Naive thymus-derived CD4-positive, alpha-beta T cell (primary cell): ENCODE measurements around the gene ZNF683. TPM values are rescaled to one million over a fixed set of nuclear protein-coding genes. Genes with fewer than 3 reads are reported as not detected.
A peak's percentile ranks its signal among the peaks of the same experiment; 100 is the strongest.
"Not testable (repeated sequence)": the region's sequence is repeated elsewhere in the genome, so short reads cannot be mapped to it uniquely, and the experiment has no call there.

Experiments used
- ATAC-seq: fragments of 150-1000 bp; cut with Tn5 transposase; 2 replicates; pipeline ENCODE4 v1.10.0; 2021; ENCODE audit warnings: mild to moderate bottlenecking, moderate library complexity
- CTCF ChIA-PET: fragments of 350-600 bp; sonication (Branson Sonifier 250); formaldehyde crosslinking; loops from one replicate; lab custom pipeline; 2021; ENCODE audit warnings: antibody characterized with exemption; lab: Charles Lee
- POLR2A ChIA-PET: fragments of 350-600 bp; sonication (Branson Sonifier 250); formaldehyde crosslinking; loops from one replicate; lab custom pipeline; 2021; ENCODE audit warnings: antibody characterized with exemption, inconsistent platforms; lab: Charles Lee
- DNase-seq, 9 donors: peaks; one replicate each; pipeline versions ENCODE4 v3.0.0 to v3.0.0-alpha.2; 2020 to 2022; ENCODE audit warnings: mixed read lengths in 1 of 9
- H3K27ac ChIP-seq: one replicate; pipeline ENCODE4 v1.7.0; 2013; ENCODE audit warnings: mild to moderate bottlenecking, low read depth, low read length, moderate library complexity
- H3K27me3 ChIP-seq, 2 donors: one replicate each; pipeline ENCODE4 v1.7.0; 2013; ENCODE audit warnings: low read length in 2 of 2, mild to moderate bottlenecking in 2 of 2, moderate library complexity in 2 of 2; ENCODE audit not compliant: control insufficient read depth in 2 of 2, insufficient read depth in 2 of 2
- H3K36me3 ChIP-seq, 3 experiments: 1 replicate in 2 of 3; 2 replicates in 1 of 3; pipeline ENCODE4 v1.7.0; 2013; ENCODE audit warnings: low read length in 3 of 3, mild to moderate bottlenecking in 3 of 3, moderate library complexity in 1 of 3; ENCODE audit not compliant: insufficient read depth in 3 of 3, control insufficient read depth in 2 of 3
- H3K4me1 ChIP-seq, 2 donors: one replicate each; pipeline ENCODE4 v1.7.0; 2013; ENCODE audit warnings: low read length in 2 of 2, mild to moderate bottlenecking in 2 of 2, moderate library complexity in 1 of 2; ENCODE audit not compliant: control insufficient read depth in 2 of 2, insufficient read depth in 2 of 2
- H3K4me3 ChIP-seq: 2 replicates; pipeline ENCODE4 v1.7.0; 2013; ENCODE audit warnings: mild to moderate bottlenecking, low read length
- H3K9me3 ChIP-seq, 3 experiments: 1 replicate in 2 of 3; 2 replicates in 1 of 3; pipeline ENCODE4 v1.7.0; 2013; ENCODE audit warnings: low read length in 3 of 3; ENCODE audit not compliant: control insufficient read depth in 2 of 3
- H3K27ac Mint-ChIP-seq, 9 donors: one replicate each; pipeline ENCODE4 v1.8.0; 2020 to 2022; ENCODE audit warnings: mixed read lengths in 9 of 9, mild to moderate bottlenecking in 8 of 9, moderate library complexity in 5 of 9, inconsistent platforms in 2 of 9
- H3K27me3 Mint-ChIP-seq, 5 donors: one replicate each; pipeline ENCODE4 v1.8.0; 2021 to 2022; ENCODE audit warnings: mixed read lengths in 5 of 5, mild to moderate bottlenecking in 1 of 5
- H3K36me3 Mint-ChIP-seq, 5 donors: one replicate each; pipeline ENCODE4 v1.8.0; 2020 to 2022; ENCODE audit warnings: mixed read lengths in 5 of 5, mild to moderate bottlenecking in 3 of 5, inconsistent platforms in 1 of 5
- H3K4me1 Mint-ChIP-seq, 7 donors: one replicate each; pipeline ENCODE4 v1.8.0; 2020 to 2022; ENCODE audit warnings: mixed read lengths in 7 of 7, mild to moderate bottlenecking in 3 of 7, inconsistent platforms in 1 of 7
- H3K4me3 Mint-ChIP-seq, 10 donors: one replicate each; pipeline ENCODE4 v1.8.0; 2020 to 2022; ENCODE audit warnings: mild to moderate bottlenecking in 10 of 10, mixed read lengths in 10 of 10, moderate library complexity in 6 of 10, inconsistent platforms in 2 of 10
- H3K9me3 Mint-ChIP-seq, 11 donors: one replicate each; pipeline ENCODE4 v1.8.0; 2020 to 2022; ENCODE audit warnings: mixed read lengths in 11 of 11, mild to moderate bottlenecking in 4 of 11, inconsistent platforms in 1 of 11, moderate library complexity in 1 of 11
- intact Hi-C, 2 donors: fragments of 100-400 bp; cut with micrococcal nuclease; formaldehyde crosslinking; loops; one replicate each; pipeline ENCODE4 v1.15.1; 2023
- polyA plus RNA-seq, 2 donors: library from polyadenylated mRNA; unstranded; fragments of 300-500 nt; fragmentation: Illumina TruSeq; gene quantifications; one replicate each; pipeline ENCODE4 v1.2.3, GENCODE V29; 2021
- total RNA-seq, 6 experiments: library from RNA in 5 of 6; stranded (reverse) in 5 of 6; gene quantifications; 1 replicate in 5 of 6; 2 replicates in 1 of 6; pipeline ENCODE4 v1.2.3 and lab custom pipeline; 2021 to 2026

Gene ZNF683
- total RNA-seq (1 to 10 TPM in 1 of 5 experiments, under 1 TPM in 2, not detected in 2; 0.22 to 6.3 (median 0.51) TPM), polyA plus RNA-seq (not detected), total RNA-seq (lab: John Stamatoyannopoulos, UW) (not detected)

DNA sequence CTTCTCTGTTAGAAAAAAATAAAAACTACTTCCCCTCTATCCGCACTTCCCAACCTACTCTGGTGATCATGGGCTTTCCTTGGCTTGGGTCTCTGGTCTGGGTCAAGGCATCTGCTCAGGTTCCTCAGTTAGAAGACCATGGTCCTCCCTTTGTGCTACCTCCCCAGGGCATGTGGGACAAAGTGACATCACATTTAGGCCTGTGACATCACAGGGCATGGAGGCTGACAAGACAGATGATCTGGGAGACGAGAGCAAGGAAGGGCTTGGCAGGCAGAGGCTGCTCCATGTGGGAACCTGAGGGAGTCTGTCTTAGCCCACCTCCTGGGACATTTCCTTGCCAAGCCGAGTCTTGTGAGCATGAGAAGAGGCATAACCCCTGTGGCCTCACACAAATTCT lies at the start of gene ZNF683:
Gene ZNF683, minus strand, starts transcription at position 140 of the 400 bp plus-strand sequence. CDS start 4,179 bp downstream, outside the sequence.
- DNase-seq, H3K27me3 ChIP-seq, H3K4me3 ChIP-seq, ATAC-seq, H3K27me3 Mint-ChIP-seq, H3K36me3 ChIP-seq, intact Hi-C loops, H3K9me3 ChIP-seq: not testable (repeated sequence)
- ChIA-PET CTCF (interaction anchor here (1.1 to 1.7 kb wide), 3 partner anchors 9 to 97 kb away, joined by 3 to 4 read pairs (median 4); no protein-coding TSS in a partner anchor), POLR2A (interaction anchor here (0.5 to 4.2 kb wide), 7 partner anchors 9 to 554 kb away, joined by 3 to 25 read pairs (median 3); no protein-coding TSS in a partner anchor)
- Mint-ChIP-seq H3K27ac (peak within 1 kb of the TSS; percentile 42 to 93 (median 82)), H3K4me3 (peak within 1 kb of the TSS; percentile 26 to 80 (median 64)), H3K9me3 (peaks cover 0 to 11% (median 0%) of the 10 kb centered on the region in 11 donors), H3K36me3 (peaks cover 0 to 17% (median 0%) of the 10 kb centered on the region in 5 donors), H3K4me1 (peaks cover 68 to 85% (median 78%) of the 10 kb centered on the region in 7 donors)
- Histone ChIP-seq H3K27ac (peak within 1 kb of the TSS; percentile 54), H3K4me1 (peaks cover 72 to 79% of the 10 kb centered on the region in 2 donors)

GRCh38 chr1:26419494-26419893 lies 46.9 kb upstream of the ZNF683 start:
- Mint-ChIP-seq H3K9me3 (no peaks in the 10 kb centered on the region), H3K4me1 (peaks cover 0 to 2% (median 0%) of the 10 kb centered on the region in 7 donors), H3K36me3 (no peaks in the 10 kb centered on the region), H3K27ac (no peak overlapping the region), H3K4me3 (no peak overlapping the region), H3K27me3 (peaks cover 0 to 50% (median 4%) of the 10 kb centered on the region in 5 donors)
- no peak for ATAC-seq
- Histone ChIP-seq H3K27ac (no peak overlapping the region), H3K4me1 (no peaks in the 10 kb centered on the region), H3K9me3 (no peaks in the 10 kb centered on the region), H3K4me3 (no peak overlapping the region), H3K27me3 (no peaks in the 10 kb centered on the region), H3K36me3 (no peaks in the 10 kb centered on the region)
- ChIA-PET CTCF (interaction anchor here (0.6 kb wide), 2 partner anchors 42 to 48 kb away, joined by 3 read pairs; no protein-coding TSS in a partner anchor), POLR2A (no interaction called here)
- no peak for DNase-seq
- intact Hi-C loops, result loop anchor here in 1 of 2 donors (5.0 to 10.0 kb wide), 2 partner anchors 315 to 382 kb away; no protein-coding TSS in a partner anchor

DNA sequence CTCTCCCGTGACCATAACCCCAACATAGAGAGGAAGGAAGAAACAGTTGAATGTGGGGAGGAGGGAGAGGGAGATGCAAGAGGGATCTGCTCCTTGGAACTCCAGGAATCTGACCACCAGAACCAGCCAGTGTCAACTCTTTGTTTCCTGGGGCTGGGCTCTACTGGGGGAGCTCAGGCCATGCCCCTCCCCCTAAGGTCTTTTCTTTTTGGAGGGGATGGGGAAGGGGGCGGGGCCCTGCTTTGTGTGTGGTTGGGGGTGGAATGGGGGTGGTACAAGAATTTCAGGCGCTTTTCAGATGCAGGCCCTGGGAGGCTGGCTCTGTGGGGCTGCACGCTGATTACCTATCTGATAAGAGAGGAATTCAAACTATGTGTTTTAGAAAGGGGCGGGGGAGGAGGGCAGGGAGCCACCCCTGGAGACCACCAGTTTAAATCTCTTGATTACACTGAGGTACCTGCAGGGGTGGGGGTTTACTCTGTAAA lies 46.4 kb upstream of the ZNF683 start:
- no peaks in the 10 kb centered on the region for H3K4me1 ChIP-seq
- H3K4me3 ChIP-seq, result no peak overlapping the region
- Mint-ChIP-seq H3K36me3 (no peaks in the 10 kb centered on the region), H3K4me3 (no peak overlapping the region), H3K9me3 (no peaks in the 10 kb centered on the region), H3K27ac (no peak overlapping the region), H3K4me1 (peaks cover 0 to 2% (median 0%) of the 10 kb centered on the region in 7 donors), H3K27me3 (peaks cover 2 to 56% (median 7%) of the 10 kb centered on the region in 5 donors)
- ATAC-seq (no peak), DNase-seq (no peak)
- CTCF ChIA-PET, result interaction anchor here (2.3 kb wide), 1 partner anchor 17 kb away, joined by 11 read pairs; no protein-coding TSS in a partner anchor
- H3K27ac ChIP-seq, result no peak overlapping the region
- H3K27me3 ChIP-seq, result no peaks in the 10 kb centered on the region
- no peaks in the 10 kb centered on the region for H3K36me3 ChIP-seq
- no peaks in the 10 kb centered on the region for H3K9me3 ChIP-seq
- intact Hi-C loops, result loop anchor here in 1 of 2 donors (5.0 to 10.0 kb wide), 2 partner anchors 314 to 382 kb away; no protein-coding TSS in a partner anchor
- POLR2A ChIA-PET, result no interaction called here

DNA sequence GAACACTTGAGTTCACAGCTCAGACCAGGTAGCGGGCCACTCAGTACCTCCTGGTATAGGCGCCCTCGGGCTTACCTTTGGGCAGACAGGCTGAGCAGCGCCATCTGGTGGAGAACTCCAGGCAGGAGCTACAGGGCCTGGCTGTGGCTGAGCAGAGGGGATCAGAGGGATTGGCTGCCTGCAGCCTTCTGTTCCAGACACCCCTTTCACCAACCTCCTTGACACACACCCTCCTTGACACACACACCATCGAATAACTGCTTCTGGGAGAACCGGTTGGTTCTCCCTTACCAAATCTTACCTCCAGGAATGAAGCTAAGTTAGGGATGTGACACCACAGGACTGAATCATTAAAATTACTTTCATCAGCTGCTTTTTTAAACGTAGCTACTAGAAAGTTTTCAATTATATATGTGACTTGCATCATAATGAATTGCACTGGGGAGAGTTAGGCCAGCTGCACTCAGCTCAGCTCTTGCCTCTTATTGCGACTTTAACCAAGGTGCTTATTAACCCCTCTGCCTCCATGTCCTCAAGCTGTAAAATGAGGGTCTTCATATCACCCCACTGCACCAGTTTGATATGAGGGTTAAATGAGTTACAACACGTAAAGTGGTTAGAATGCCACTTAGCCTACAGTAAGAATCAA lies 44.7 kb upstream of the ZNF683 start:
- H3K4me3 ChIP-seq, result no peak overlapping the region
- intact Hi-C loops, result loop anchor here (1.0 to 10.0 kb wide), 12 partner anchors 15 to 380 kb away; partner anchors contain the start of genes CEP85 (in 1 of the 2), DHDDS (in 1 of the 2) and ZNF593 (in 1 of the 2)
- ChIA-PET POLR2A (interaction anchor here (1.1 to 3.2 kb wide), 5 partner anchors 15 to 143 kb away, joined by 3 to 10 read pairs (median 6); partner anchors contain the start of gene DHDDS), CTCF (interaction anchor here (0.6 to 3.4 kb wide), 32 partner anchors 12 to 1987 kb away, joined by 3 to 26 read pairs (median 5); partner anchors contain the start of genes CD52, CEP85, DHDDS and ZNF593OS)
- H3K4me1 ChIP-seq, result no peaks in the 10 kb centered on the region
- Mint-ChIP-seq H3K4me3 (no peak overlapping the region), H3K27me3 (peaks cover 17 to 65% (median 19%) of the 10 kb centered on the region in 5 donors), H3K9me3 (no peaks in the 10 kb centered on the region), H3K4me1 (peaks cover 0 to 3% (median 0%) of the 10 kb centered on the region in 7 donors), H3K36me3 (no peaks in the 10 kb centered on the region), H3K27ac (no peak overlapping the region)
- H3K36me3 ChIP-seq, result no peaks in the 10 kb centered on the region
- DNase-seq (peak; percentile 57 to 81 (median 76)), ATAC-seq (peak; percentile 99)
- H3K27ac ChIP-seq, result no peak overlapping the region
- H3K27me3 ChIP-seq, result peaks cover 0 to 3% of the 10 kb centered on the region in 2 donors
- H3K9me3 ChIP-seq, result no peaks in the 10 kb centered on the region

GRCh38 chr1:26413031-26413430 lies 40.5 kb upstream of the ZNF683 start:
- H3K27ac ChIP-seq, result no peak overlapping the region
- H3K27me3 Mint-ChIP-seq, result peaks cover 41 to 83% (median 49%) of the 10 kb centered on the region in 5 donors
- no peak overlapping the region for H3K4me3 ChIP-seq
- CTCF ChIA-PET, result interaction anchor here (1.0 to 1.7 kb wide), 3 partner anchors 35 to 136 kb away, joined by 3 to 6 read pairs (median 3); no protein-coding TSS in a partner anchor
- H3K4me1 ChIP-seq, result peaks cover 10 to 18% of the 10 kb centered on the region in 2 donors
- H3K4me3 Mint-ChIP-seq, result no peak overlapping the region
- H3K9me3 ChIP-seq, result no peaks in the 10 kb centered on the region
- no peak overlapping the region for H3K27ac Mint-ChIP-seq
- peaks cover 17 to 31% (median 21%) of the 10 kb centered on the region in 7 donors for H3K4me1 Mint-ChIP-seq
- no peak for ATAC-seq
- intact Hi-C loops, result loop anchor here in 1 of 2 donors (10.0 kb wide), 1 partner anchor 308 kb away; no protein-coding TSS in a partner anchor
- peaks cover 10 to 13% of the 10 kb centered on the region in 2 donors for H3K27me3 ChIP-seq
- H3K36me3 Mint-ChIP-seq, result no peaks in the 10 kb centered on the region
- DNase-seq, result no peak
- H3K36me3 ChIP-seq, result no peaks in the 10 kb centered on the region
- H3K9me3 Mint-ChIP-seq, result peaks cover 0 to 3% (median 0%) of the 10 kb centered on the region in 11 donors
- POLR2A ChIA-PET, result no interaction called here
